Right lobe of liver (tissue), 6 donors: ENCODE measurements around the gene MCF2L2. TPM values are rescaled to one million over a fixed set of nuclear protein-coding genes. Genes with fewer than 3 reads are reported as not detected.

ENCODE experiments used
- ATAC-seq, 4 donors: fragments of 200-7000 bp; cut with Tn5 transposase; one replicate each; pipeline ENCODE4 v1.9.1; 2020; ENCODE audit warnings: mild to moderate bottlenecking in 4 of 4, moderate library complexity in 4 of 4
- DNase-seq, 3 donors: peaks; one replicate each; pipeline ENCODE4 v3.0.0-alpha.2; 2020
- H3K27ac ChIP-seq, 3 donors: fragments of 200-600 bp; one replicate each; pipeline ENCODE4 v1.8.0; 2022
- H3K27me3 ChIP-seq, 2 donors: fragments of 200-600 bp; one replicate each; pipeline ENCODE4 v1.8.0; 2022
- H3K36me3 ChIP-seq, 4 donors: fragments of 200-600 bp; sonication (generic) in 1 of 4; one replicate each; pipeline versions ENCODE4 v1.5.1 to v1.8.0; 2017 to 2022; ENCODE audit warnings: control low read depth in 1 of 4
- H3K4me1 ChIP-seq, 4 donors: fragments of 200-600 bp; sonication (generic) in 1 of 4; one replicate each; pipeline versions ENCODE4 v1.5.1 to v1.8.0; 2017 to 2022; ENCODE audit warnings: control low read depth in 1 of 4
- H3K4me3 ChIP-seq, 3 donors: fragments of 200-600 bp; one replicate each; pipeline ENCODE4 v1.8.0; 2022
- H3K9me3 ChIP-seq, 4 donors: fragments of 200-600 bp; sonication (generic) in 1 of 4; one replicate each; pipeline versions ENCODE4 v1.5.1 to v1.8.0; 2017 to 2022; ENCODE audit warnings: control low read depth in 1 of 4
- POLR2A ChIP-seq: fragments of 450-650 bp; IDR thresholded peaks from one replicate; pipeline ENCODE4 v1.6.1; 2017; ENCODE audit warnings: antibody characterized with exemption, mild to moderate bottlenecking
- WGBS: methylation state at CpG from one replicate; pipeline ENCODE4 v1.1.6; 2018; ENCODE audit warnings: low coverage, low lambda C conversion rate; ENCODE audit not compliant: insufficient coverage; ENCODE audit errors: missing lambda C conversion rate; 5-methylcytosine and 5-hydroxymethylcytosine counted together
- intact Hi-C, 2 donors: fragments of 100-400 bp; cut with DNase I; formaldehyde crosslinking; loops; one replicate each; pipeline versions ENCODE4 v1.11.2 to v1.14.1; 2022
- total RNA-seq, 6 experiments: library from RNA; depleted of rRNA in 2 of 6; stranded (reverse); fragments of >200 nt in 2 of 6; fragmentation: NEBNext Ultra II Directional in 3 of 6; extraction: Animal tissue kit (Norgen Biotek cat#: 25700) in 3 of 6; gene quantifications; one replicate each; pipeline versions ENCODE4 v1.1.0 to v1.2.4, GENCODE V29; 2016 to 2023
- TF ChIP-seq, protein P1 (sequence below), 4 donors: fragments of 200-600 bp in 3 of 4; fragments of 450-650 bp in 1 of 4; IDR thresholded peaks; one replicate each; pipeline versions ENCODE4 v1.5.1 to v1.8.0; 2016 to 2022; ENCODE audit warnings: antibody characterized with exemption in 4 of 4, mild to moderate bottlenecking in 2 of 4
- donor health status: DM: no; HTN: yes; CAD: no.
- donor health status: DM: no; HTN: no; CAD: no.
- donor health status: DM: no; HTN: no; CAD: no.
- donor health status: DM: no; HTN: yes; CAD: no.
- donor health status: DM: no; HTN: yes; CAD: no.

The MCF2L2 gene
- total RNA-seq, 6 experiments from 2014 or later = 0.07 to 0.19 (median 0.17) TPM; not detected in 1

DNA sequence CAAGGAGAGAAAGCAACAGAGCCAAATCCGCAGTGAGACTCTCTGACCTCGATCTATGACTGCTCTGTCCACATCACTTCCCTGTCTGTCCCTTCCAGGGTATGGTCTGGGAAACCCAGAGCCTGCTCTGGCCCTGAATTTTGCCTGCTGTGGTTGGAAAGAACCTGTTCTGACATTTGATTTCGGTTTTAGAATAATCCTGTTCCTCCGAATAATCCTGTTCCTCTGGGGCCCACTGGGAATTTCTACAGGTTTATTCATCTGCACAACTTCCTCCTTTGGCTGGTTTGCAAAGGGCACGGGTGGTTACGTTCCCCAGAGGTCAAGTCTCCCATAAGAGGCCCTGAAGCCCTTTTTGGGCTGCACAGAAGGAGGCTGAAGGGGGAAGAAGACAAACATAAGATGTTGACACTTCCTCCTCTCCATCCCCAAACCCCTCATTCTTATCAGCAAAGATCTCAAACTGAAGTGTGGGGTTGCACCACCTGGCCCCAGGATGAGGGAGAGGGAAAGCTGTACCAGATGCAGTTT lies 276.5 kb downstream of the MCF2L2 start:
- ATAC-seq = no peak
- Histone ChIP-seq H3K27ac (no peak overlapping the region), H3K4me1 (no peaks in the 10 kb centered on the region), H3K27me3 (no peaks in the 10 kb centered on the region), H3K9me3 (no peaks in the 10 kb centered on the region), H3K36me3 (no peaks in the 10 kb centered on the region), H3K4me3 (no peak overlapping the region)
- TF ChIP-seq, protein P1, sequence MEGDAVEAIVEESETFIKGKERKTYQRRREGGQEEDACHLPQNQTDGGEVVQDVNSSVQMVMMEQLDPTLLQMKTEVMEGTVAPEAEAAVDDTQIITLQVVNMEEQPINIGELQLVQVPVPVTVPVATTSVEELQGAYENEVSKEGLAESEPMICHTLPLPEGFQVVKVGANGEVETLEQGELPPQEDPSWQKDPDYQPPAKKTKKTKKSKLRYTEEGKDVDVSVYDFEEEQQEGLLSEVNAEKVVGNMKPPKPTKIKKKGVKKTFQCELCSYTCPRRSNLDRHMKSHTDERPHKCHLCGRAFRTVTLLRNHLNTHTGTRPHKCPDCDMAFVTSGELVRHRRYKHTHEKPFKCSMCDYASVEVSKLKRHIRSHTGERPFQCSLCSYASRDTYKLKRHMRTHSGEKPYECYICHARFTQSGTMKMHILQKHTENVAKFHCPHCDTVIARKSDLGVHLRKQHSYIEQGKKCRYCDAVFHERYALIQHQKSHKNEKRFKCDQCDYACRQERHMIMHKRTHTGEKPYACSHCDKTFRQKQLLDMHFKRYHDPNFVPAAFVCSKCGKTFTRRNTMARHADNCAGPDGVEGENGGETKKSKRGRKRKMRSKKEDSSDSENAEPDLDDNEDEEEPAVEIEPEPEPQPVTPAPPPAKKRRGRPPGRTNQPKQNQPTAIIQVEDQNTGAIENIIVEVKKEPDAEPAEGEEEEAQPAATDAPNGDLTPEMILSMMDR (IDR thresholded peaks at IDR 0.05) = no peak
- TF ChIP-seq POLR2A = no peak
- 24% methylated on average over 2 of the region's 6 CpGs for WGBS
- intact Hi-C loops = no loop called here
- DNase-seq = no peak

DNA sequence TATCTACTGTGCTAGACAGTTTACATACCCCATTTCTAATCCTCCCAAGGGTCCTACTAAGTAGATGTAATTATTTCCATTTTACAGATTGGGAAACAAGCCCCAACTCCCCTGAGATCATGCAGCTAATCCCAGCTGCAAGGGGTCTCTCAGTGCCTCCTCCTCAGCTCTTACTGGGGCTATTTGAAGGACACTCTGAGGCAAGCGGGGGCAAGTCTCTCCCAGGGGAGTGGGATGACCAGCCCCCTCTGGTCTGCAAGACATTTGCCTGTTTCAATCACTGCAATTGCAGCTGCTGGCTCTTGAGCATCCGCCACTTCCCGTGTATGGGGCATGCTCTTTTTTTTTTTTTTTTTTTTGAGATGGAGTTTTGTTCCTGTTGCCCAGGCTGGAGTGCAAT lies 277.3 kb downstream of the MCF2L2 start:
- no peaks in the 10 kb centered on the region for H3K27me3 ChIP-seq
- no peak overlapping the region for H3K27ac ChIP-seq
- no peak overlapping the region for H3K4me3 ChIP-seq
- no peak for ATAC-seq
- no peak for DNase-seq
- no peaks in the 10 kb centered on the region for H3K9me3 ChIP-seq
- intact Hi-C loops = no loop called here
- no peaks in the 10 kb centered on the region for H3K4me1 ChIP-seq
- no peaks in the 10 kb centered on the region for H3K36me3 ChIP-seq
- 67% methylated on average over 1 of the region's 3 CpGs for WGBS
- TF ChIP-seq, protein P1 (IDR thresholded peaks at IDR 0.05) = no peak
- TF ChIP-seq POLR2A = no peak

GRCh38 chr3:183149915-183150750 lies 278.3 kb downstream of the MCF2L2 start:
- H3K27me3 ChIP-seq = no peaks in the 10 kb centered on the region
- no peak overlapping the region for H3K27ac ChIP-seq
- DNase-seq = no peak
- no peaks in the 10 kb centered on the region for H3K9me3 ChIP-seq
- no peak overlapping the region for H3K4me3 ChIP-seq
- ATAC-seq = no peak
- no peaks in the 10 kb centered on the region for H3K36me3 ChIP-seq
- no peak for TF ChIP-seq POLR2A
- TF ChIP-seq, protein P1 (IDR thresholded peaks at IDR 0.05) = no peak
- H3K4me1 ChIP-seq = no peaks in the 10 kb centered on the region
- 68% methylated on average over 5 of the region's 5 CpGs for WGBS
- intact Hi-C loops = no loop called here

GRCh38 chr3:183148056-183148455 lies 280.4 kb downstream of the MCF2L2 start:
- H3K4me3 ChIP-seq = no peak overlapping the region
- H3K36me3 ChIP-seq = no peaks in the 10 kb centered on the region
- no peaks in the 10 kb centered on the region for H3K27me3 ChIP-seq
- H3K4me1 ChIP-seq = no peaks in the 10 kb centered on the region
- H3K27ac ChIP-seq = no peak overlapping the region
- H3K9me3 ChIP-seq = no peaks in the 10 kb centered on the region
- ATAC-seq (no peak), DNase-seq (no peak)
- no peak for TF ChIP-seq POLR2A
- TF ChIP-seq, protein P1 (IDR thresholded peaks at IDR 0.05) = no peak
- 56% methylated on average over 4 of the region's 4 CpGs for WGBS
- intact Hi-C loops = no loop called here
